Measurements from ENCODE around the gene KRT78.

Gene KRT78

GRCh38 chr12:52850681-52851080 lies 1.9 kb upstream of the KRT78 start:
- no peak for TF ChIP-seq POLR2AphosphoS5 (IDR thresholded peaks at IDR 0.05; ENCODE audit: borderline replicate concordance, low read depth, low read length)
- TF ChIP-seq EZH2 (IDR thresholded peaks at IDR 0.05), result no peak
- no peak for TF ChIP-seq FOXP2 (optimal IDR thresholded peaks at IDR 0.05; ENCODE audit: control extremely low read depth, extremely low read length, insufficient read depth)
- Histone ChIP-seq H3K27ac (no peak overlapping the region), H3K4me3 (no peak overlapping the region), H3K9me3 (ENCODE audit: low read depth, low read length) (no peaks in the 10 kb centered on the region), H3K36me3 (ENCODE audit: insufficient read depth, low read length) (no peaks in the 10 kb centered on the region), H3K9ac (ENCODE audit: insufficient read length) (no peak overlapping the region)
- no peak for DNase-seq (ENCODE audit: low read depth, low spot score)

- no peaks in the 10 kb centered on the region for H3K36me3 ChIP-seq (ENCODE audit: insufficient read depth, low read length)
- no peak for TF ChIP-seq POLR2AphosphoS5 (IDR thresholded peaks at IDR 0.05; ENCODE audit: borderline replicate concordance, low read depth, low read length)
- TF ChIP-seq FOXP2 (optimal IDR thresholded peaks at IDR 0.05; ENCODE audit: control extremely low read depth, extremely low read length, insufficient read depth), result no peak
- no peak for TF ChIP-seq EZH2 (IDR thresholded peaks at IDR 0.05)
- no peak overlapping the region for H3K27ac ChIP-seq
- no peak overlapping the region for H3K9ac ChIP-seq (ENCODE audit: insufficient read length)
- H3K4me3 ChIP-seq, result no peak overlapping the region
- DNase-seq (ENCODE audit: low read depth, low spot score), result no peak
- no peaks in the 10 kb centered on the region for H3K9me3 ChIP-seq (ENCODE audit: low read depth, low read length)
Observed at GRCh38 chr12:52849511-52849910, 717 bp upstream of the KRT78 start.

GRCh38 chr12:52847335-52848102 lies 1.3 kb downstream of the KRT78 start:
- no peak for DNase-seq (ENCODE audit: low read depth, low spot score)
- H3K27ac ChIP-seq, result no peak overlapping the region
- H3K9me3 ChIP-seq (ENCODE audit: low read depth, low read length), result no peaks in the 10 kb centered on the region
- H3K4me3 ChIP-seq, result no peak overlapping the region
- no peaks in the 10 kb centered on the region for H3K36me3 ChIP-seq (ENCODE audit: insufficient read depth, low read length)
- no peak for TF ChIP-seq POLR2AphosphoS5 (IDR thresholded peaks at IDR 0.05; ENCODE audit: borderline replicate concordance, low read depth, low read length)
- TF ChIP-seq EZH2 (IDR thresholded peaks at IDR 0.05), result no peak
- no peak for TF ChIP-seq FOXP2 (optimal IDR thresholded peaks at IDR 0.05; ENCODE audit: control extremely low read depth, extremely low read length, insufficient read depth)
- H3K9ac ChIP-seq (ENCODE audit: insufficient read length), result no peak overlapping the region

GRCh38 chr12:52846356-52846970 lies 2.3 kb downstream of the KRT78 start:
- Histone ChIP-seq H3K27ac (no peak overlapping the region), H3K9me3 (ENCODE audit: low read depth, low read length) (no peaks in the 10 kb centered on the region), H3K36me3 (ENCODE audit: insufficient read depth, low read length) (no peaks in the 10 kb centered on the region), H3K9ac (ENCODE audit: insufficient read length) (no peak overlapping the region), H3K4me3 (no peak overlapping the region)
- TF ChIP-seq EZH2 (IDR thresholded peaks at IDR 0.05) (no peak), POLR2AphosphoS5 (IDR thresholded peaks at IDR 0.05; ENCODE audit: borderline replicate concordance, low read depth, low read length) (no peak), FOXP2 (optimal IDR thresholded peaks at IDR 0.05; ENCODE audit: control extremely low read depth, extremely low read length, insufficient read depth) (no peak)
- no peak for DNase-seq (ENCODE audit: low read depth, low spot score)

- Histone ChIP-seq H3K9ac (ENCODE audit: insufficient read length) (no peak overlapping the region), H3K4me3 (no peak overlapping the region), H3K27ac (no peak overlapping the region), H3K36me3 (ENCODE audit: insufficient read depth, low read length) (no peaks in the 10 kb centered on the region), H3K9me3 (ENCODE audit: low read depth, low read length) (no peaks in the 10 kb centered on the region)
- no peak for DNase-seq (ENCODE audit: low read depth, low spot score)
- TF ChIP-seq POLR2AphosphoS5 (IDR thresholded peaks at IDR 0.05; ENCODE audit: borderline replicate concordance, low read depth, low read length) (no peak), EZH2 (IDR thresholded peaks at IDR 0.05) (no peak), FOXP2 (optimal IDR thresholded peaks at IDR 0.05; ENCODE audit: control extremely low read depth, extremely low read length, insufficient read depth) (no peak)
Observed at GRCh38 chr12:52845946-52846345, 2.8 kb downstream of the KRT78 start.

- no peaks in the 10 kb centered on the region for H3K9me3 ChIP-seq (ENCODE audit: low read depth, low read length)
- no peak for DNase-seq (ENCODE audit: low read depth, low spot score)
- no peak for TF ChIP-seq FOXP2 (optimal IDR thresholded peaks at IDR 0.05; ENCODE audit: control extremely low read depth, extremely low read length, insufficient read depth)
- no peak for TF ChIP-seq EZH2 (IDR thresholded peaks at IDR 0.05)
- TF ChIP-seq POLR2AphosphoS5 (IDR thresholded peaks at IDR 0.05; ENCODE audit: borderline replicate concordance, low read depth, low read length), result no peak
- H3K4me3 ChIP-seq, result no peak overlapping the region
- H3K27ac ChIP-seq, result no peak overlapping the region
- H3K36me3 ChIP-seq (ENCODE audit: insufficient read depth, low read length), result no peaks in the 10 kb centered on the region
- no peak overlapping the region for H3K9ac ChIP-seq (ENCODE audit: insufficient read length)
Observed at GRCh38 chr12:52844386-52844785, 4.4 kb downstream of the KRT78 start.

GRCh38 chr12:52839436-52840105 lies 9.2 kb downstream of the KRT78 start:
- Histone ChIP-seq H3K4me3 (no peak overlapping the region), H3K9ac (ENCODE audit: insufficient read length) (no peak overlapping the region), H3K27ac (no peak overlapping the region), H3K9me3 (ENCODE audit: low read depth, low read length) (no peaks in the 10 kb centered on the region), H3K36me3 (ENCODE audit: insufficient read depth, low read length) (no peaks in the 10 kb centered on the region)
- TF ChIP-seq FOXP2 (optimal IDR thresholded peaks at IDR 0.05; ENCODE audit: control extremely low read depth, extremely low read length, insufficient read depth), result no peak
- no peak for TF ChIP-seq EZH2 (IDR thresholded peaks at IDR 0.05)
- TF ChIP-seq POLR2AphosphoS5 (IDR thresholded peaks at IDR 0.05; ENCODE audit: borderline replicate concordance, low read depth, low read length), result no peak
- no peak for DNase-seq (ENCODE audit: low read depth, low spot score)
